GM12892 (cell line): ENCODE measurements around the gene TMEM202.

Experiments used
- DNase-seq: peaks from one replicate; pipeline ENCODE4 v3.0.0; 2011; ENCODE audit not compliant: insufficient read length
- FAIRE-seq: peaks from 2 replicates; lab custom pipeline; 2011; peaks lifted over from hg19 to GRCh38; lab: Jason Lieb, UNC
- POLR2A ChIP-seq: IDR thresholded peaks from 2 replicates; pipeline ENCODE4 v1.6.1; 2011; ENCODE audit warnings: low read depth, low read length, control low read depth
- POLR2AphosphoS5 ChIP-seq: IDR thresholded peaks from 2 replicates; pipeline ENCODE4 v1.6.1; 2011; ENCODE audit warnings: low read depth, low read length, control low read depth
- TAF1 ChIP-seq: IDR thresholded peaks from 2 replicates; pipeline ENCODE4 v1.6.1; 2011; ENCODE audit warnings: low read depth, mild to moderate bottlenecking, control low read depth, low read length, borderline replicate concordance

Gene TMEM202

GRCh38 chr15:72450805-72451204 lies 52.7 kb downstream of the TMEM202 start:
- TF ChIP-seq POLR2A (no peak), TAF1 (no peak), POLR2AphosphoS5 (no peak)
- FAIRE-seq: no peak
- no peak for DNase-seq

GRCh38 chr15:72451224-72451623 lies 53.1 kb downstream of the TMEM202 start:
- DNase-seq (no peak), FAIRE-seq (no peak)
- no peak for TF ChIP-seq TAF1
- TF ChIP-seq POLR2AphosphoS5: no peak
- TF ChIP-seq POLR2A: no peak

- DNase-seq (no peak), FAIRE-seq (no peak)
- TF ChIP-seq TAF1 (no peak), POLR2AphosphoS5 (no peak), POLR2A (no peak)
Measured at GRCh38 chr15:72456684-72457083, 58.6 kb downstream of the TMEM202 start.
